HG03571 (cell line): ENCODE measurements around the gene CDK13.
"Not testable (repeated sequence)": the region's sequence is repeated elsewhere in the genome, so short reads cannot be mapped to it uniquely, and the experiment has no call there.

ENCODE experiments used
- ATAC-seq: cut with Tn5 transposase; IDR thresholded peaks from one replicate; pipeline ENCODE4 v1.9.1; 2021; ENCODE audit not compliant: unreplicated experiment

CDK13 gene

DNA sequence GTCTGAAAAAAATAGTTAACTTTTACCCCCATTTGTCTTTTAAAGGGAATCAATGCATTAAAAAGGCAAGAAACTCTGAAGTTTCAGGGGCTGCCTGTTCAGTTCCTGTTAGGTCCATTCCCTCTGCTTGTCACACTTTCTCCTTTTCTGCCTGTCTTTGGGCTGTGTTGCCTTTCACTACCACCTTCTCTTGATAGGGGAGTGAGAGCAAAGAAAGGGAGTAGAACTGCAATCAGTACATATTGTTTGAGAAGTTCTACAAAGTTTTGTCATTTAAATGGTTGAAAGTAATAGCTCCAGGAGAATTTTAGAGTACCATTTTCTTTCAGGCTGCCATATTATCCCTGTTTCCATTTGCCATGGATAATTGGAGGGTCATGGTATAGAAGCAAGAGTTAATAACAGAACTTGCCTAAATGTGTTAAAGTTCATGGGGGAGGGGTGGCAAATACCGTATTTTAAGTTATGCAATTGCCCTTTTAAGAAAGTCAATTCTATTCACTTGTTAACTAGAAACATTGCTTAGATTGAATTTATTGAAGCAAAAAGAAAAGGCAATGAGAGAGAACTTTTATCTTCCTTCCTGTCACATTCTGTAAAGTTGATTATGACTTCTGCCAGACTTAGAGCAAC, 145.8 kb downstream of the CDK13 start:
- no peak for ATAC-seq

DNA sequence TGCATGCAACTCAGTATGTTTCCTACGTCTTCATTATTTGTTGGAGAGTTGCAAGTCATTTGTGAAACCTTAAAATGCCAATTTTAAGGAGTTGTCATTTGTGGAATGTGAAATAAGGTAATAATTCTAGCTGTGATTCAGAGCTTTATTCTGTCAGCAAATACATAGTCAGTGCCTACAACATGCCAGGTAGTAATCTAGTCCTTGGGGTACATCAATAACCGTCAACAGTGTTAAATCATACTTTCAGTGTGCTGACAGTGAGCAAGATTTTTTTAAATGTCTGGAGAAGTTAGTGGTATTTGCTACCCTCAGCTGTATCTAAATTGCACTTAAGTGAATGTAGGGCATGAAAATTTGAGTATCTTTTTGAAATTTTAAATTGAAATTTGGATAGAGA, 147.7 kb downstream of the CDK13 start:
- ATAC-seq = no peak

DNA sequence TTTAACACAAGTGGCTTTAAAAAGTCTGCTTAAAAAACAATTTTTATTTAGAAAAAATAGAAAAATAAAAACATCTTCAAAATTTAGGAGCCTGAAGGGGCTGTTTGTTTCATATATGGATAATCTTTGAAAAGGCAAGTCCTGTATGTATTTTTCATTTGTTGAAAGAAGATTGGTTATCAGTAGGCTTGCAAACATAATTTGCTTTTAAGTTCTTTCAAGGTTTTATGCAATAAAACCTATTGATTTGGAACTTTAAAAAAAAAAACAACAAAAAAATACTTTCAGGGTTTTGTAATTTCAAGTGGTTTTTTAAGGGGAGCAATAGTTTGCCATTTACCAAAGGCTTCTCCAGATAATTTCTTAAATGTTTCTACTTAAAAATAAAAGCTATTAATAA, 148.8 kb downstream of the CDK13 start:
- no peak for ATAC-seq

DNA sequence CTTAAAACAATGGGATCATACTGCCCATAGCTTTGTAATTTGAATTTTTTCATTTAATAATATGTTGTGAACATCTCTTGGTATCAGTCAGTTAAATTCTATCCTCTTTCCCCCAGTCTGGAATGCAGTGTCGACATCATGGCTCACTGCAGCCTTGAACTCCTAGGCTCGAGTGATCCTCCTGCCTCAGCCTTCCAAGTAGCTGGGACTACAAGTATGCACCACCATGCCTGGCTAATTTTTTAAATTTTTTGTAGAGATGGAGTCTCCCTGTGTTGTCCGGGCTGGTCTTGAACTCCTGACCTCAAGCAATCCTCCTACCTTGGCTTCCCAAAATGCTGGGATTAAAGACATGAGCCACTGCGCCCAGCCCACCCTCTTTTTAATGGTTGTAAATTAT, 149.8 kb downstream of the CDK13 start:
- no peak for ATAC-seq

DNA sequence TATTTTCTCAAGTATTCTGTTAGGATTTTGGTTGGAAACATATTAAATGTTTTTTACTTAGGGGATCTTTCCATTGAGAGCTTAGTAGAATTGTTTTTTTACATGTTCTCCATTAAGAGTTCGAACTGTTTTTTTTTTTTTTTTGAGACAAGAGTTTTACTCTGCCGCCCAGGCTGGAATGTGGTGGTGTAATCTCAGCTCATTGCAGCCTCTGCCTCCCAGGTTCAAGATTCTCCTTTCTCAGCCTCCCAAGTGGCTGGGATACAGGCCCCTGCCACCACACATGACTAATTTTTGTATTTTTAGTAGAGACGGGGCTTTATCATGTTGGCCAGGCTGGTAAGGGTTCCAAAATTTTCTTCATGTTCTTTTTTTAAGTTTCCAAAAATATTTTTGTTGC, 151.1 kb downstream of the CDK13 start:
- ATAC-seq = no peak

DNA sequence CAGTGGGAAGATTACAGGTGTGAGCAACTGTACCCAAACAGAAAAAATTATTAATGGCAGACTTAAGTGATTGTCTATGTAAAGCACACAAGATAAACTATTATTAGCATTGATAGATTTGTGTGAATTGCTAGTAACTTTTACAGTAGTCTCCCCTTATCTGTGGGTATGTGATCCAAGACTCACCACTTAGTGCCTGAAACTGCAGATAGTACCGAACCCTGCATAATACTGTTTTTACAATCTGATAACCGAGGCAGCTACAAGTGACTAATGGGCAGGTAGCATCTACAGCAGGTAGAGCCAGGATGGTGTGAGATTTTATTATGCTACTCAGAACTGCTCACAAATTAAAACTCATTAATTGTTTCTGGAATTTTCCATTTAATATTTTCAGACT, 152.8 kb downstream of the CDK13 start:
- ATAC-seq = no peak

DNA sequence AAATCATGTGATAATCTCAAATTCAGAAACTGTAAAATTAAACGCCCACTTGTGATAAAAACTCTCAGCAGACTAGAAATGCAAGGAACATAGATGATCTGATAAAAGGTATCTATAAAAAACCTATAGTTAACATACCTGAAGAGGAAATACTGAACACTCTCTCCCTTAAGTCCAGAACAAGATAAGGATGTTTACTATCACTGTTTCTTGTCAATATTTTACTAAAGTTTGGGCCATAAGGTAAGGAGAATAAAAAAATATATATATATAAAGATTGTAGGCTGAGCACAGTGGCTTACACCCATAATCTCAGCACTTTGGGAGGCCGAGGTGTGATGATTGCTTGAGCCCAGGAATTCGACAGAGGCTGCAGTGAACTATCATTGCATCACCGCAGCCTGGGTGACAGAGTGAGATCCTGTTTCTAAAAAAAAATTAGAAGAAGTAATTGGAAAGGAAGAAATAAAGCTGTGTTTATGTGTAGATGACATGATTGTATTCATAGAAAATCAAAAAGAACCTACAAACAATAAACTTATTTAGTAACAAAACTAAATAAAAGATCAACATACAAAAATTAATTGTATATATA, 155.9 kb downstream of the CDK13 start:
- no peak for ATAC-seq

DNA sequence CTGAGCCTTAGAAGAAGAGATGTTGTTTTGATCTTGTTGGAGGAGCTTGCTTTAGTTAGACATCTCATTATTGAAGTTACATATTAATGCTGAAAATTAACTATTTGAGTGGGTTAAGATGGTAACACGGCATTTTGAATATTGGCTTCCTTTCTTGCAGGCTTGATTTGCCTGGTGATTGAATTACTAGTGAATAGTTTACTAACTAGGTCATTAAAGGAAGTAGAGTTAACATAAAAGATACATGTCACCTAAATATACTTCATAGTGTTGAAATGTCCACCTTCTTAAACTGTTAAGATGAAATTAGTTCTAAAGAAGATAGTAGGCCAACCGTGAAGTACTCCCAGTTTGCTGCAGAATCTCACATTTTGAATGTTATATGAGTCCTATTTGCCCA, 165.9 kb downstream of the CDK13 start:
- no peak for ATAC-seq

DNA sequence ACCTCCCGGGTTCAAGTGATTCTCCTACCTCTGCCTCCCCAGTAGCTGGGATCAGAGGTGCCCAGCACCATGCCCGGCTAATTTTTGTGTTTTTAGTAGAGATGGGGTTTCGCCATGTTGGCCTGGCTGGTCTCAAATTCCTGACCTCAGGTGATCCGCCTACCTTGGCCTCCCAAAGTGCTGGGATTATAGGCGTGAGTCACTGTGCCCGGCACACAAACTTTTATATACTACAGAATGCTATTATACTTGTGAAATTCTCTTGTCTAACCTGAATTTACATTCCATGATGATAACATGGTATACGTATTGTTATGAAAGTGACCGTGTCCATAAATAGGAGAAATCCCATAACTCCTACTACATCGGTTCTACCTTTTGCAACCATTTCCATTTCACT, 167.1 kb downstream of the CDK13 start:
- not testable (repeated sequence) for ATAC-seq

DNA sequence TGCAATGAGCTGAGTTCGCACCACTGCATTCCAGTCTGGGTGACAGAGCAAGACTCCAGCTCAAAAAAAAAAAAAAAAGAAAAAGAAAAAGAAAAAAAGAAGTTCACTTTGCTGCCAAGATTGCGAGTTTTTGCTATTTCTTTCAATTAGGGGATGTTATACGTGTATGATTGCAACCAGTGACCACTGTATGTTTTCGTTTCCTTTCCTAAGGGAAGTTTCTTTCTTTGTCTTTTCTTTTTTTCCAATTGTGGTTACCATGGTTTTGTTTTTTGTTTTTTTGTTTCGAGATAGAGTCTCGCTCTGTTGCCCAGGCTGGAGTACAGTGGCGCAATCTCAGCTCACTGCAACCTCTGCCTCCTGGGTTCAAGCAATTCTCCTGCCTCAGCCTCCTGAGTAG, 168.1 kb downstream of the CDK13 start:
- ATAC-seq = not testable (repeated sequence)

DNA sequence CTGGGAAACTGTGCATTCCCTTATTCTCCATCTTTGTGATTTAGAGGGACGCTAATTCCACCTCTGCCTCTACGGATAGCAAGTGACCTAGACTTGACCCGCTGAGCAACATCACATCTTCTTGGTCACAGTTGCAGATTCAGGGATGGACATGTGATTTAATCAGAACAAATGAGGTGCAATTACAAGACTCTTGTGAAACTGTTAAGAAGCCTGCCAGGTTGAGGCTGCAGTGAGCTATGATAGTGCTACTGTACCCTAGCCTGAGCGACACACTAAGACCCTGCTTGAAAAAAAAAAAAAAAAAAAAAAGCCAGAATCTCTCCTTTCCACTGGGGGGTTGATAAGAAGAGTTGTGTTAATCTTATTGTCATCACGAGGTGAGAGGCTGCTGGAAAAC, 170.0 kb downstream of the CDK13 start:
- no peak for ATAC-seq

DNA sequence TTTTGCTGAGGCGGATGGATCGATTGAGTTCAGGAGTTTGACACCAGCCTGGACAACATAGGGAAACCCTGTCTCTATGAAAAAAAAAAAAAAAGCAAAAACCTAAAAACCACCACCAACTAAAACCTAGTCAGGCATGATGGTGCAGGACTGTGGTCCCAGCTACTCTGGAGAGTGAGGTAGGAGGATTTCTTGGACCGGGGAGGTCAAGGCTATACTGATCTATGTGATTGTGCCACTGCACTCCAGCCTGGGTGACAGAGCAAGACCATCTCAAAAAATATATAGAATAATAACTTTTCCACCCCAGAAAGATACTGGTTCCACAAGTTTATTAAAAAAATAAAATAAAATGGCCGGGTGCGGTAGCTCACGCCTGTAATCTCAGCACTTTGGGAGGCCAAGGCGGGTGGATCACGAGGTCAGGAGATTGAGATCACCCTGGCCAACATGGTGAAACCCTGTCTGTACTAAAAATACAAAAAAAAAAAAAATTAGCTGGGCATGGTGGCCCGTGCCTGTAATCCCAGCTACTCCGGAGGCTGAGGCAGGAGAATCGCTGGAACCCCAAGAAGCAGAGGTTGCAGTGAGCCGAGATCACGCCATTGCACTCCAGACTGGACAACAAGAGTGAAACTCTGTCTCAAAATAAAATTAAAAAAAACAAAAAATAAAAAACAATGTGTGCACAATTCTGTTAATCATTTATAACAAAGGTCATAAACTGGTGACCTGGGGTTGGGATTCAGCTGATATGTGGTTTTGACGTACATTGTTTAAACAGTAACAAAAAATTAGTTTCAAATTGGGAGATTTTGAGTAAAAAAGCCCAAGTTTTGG, 172.3 kb downstream of the CDK13 start:
- not testable (repeated sequence) for ATAC-seq

DNA sequence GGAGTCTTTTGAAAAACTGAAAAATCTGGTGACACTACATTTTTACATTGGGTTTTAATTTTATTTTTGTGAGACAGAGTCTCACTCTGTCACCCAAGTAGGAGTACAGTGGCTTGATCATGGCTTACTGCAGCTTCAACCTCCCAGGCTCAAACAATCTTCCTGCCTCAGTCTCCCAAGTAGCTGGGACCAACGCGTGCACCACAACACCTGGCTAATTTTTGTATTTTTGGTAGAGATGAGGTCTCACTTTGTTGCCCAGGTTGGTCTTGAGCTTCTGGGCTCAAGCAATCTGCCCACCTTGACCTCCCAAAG, 172.8 kb downstream of the CDK13 start:
- no peak for ATAC-seq

DNA sequence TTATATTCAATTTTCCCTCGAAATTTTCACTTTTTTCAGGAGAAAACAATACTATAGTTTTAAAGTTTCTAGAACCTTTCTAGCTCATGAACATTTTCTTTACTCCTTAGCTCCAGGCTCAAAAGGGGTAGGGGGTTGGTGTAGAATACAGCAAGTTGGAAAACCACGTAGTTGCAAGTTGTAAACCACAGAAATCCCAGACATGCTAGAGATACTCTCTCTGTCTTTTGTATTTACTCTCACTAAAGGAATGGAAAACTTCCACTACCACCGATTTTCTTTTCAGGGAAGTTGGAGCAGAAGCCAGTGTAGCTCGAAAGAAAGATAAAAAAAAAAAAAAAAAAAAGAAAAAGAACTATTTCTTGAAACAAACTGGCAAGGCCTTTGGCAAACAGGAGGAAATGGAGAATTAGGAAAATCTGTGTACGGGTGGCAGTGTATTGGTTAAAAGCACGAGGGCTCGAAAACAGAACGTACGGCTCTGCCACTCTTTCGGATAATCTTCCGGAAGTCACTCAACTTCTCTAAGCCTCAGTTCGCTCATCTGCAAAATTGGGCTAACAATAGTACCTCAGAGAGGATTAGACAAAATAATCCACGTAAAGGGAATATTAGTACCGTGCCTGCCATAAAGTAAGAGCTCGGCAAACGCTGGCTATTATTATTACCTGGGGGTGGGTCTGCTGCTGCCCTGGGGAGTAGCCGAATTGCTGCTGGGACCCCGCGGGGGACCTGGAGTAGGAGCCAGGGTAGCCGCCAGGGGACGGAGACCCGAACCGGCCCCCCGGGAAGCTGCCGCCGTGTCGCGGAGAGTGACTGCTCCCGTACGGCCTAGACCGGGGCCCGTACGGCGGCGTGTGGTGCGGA, 183.7 kb downstream of the CDK13 start:
- ATAC-seq = peak; percentile 41

DNA sequence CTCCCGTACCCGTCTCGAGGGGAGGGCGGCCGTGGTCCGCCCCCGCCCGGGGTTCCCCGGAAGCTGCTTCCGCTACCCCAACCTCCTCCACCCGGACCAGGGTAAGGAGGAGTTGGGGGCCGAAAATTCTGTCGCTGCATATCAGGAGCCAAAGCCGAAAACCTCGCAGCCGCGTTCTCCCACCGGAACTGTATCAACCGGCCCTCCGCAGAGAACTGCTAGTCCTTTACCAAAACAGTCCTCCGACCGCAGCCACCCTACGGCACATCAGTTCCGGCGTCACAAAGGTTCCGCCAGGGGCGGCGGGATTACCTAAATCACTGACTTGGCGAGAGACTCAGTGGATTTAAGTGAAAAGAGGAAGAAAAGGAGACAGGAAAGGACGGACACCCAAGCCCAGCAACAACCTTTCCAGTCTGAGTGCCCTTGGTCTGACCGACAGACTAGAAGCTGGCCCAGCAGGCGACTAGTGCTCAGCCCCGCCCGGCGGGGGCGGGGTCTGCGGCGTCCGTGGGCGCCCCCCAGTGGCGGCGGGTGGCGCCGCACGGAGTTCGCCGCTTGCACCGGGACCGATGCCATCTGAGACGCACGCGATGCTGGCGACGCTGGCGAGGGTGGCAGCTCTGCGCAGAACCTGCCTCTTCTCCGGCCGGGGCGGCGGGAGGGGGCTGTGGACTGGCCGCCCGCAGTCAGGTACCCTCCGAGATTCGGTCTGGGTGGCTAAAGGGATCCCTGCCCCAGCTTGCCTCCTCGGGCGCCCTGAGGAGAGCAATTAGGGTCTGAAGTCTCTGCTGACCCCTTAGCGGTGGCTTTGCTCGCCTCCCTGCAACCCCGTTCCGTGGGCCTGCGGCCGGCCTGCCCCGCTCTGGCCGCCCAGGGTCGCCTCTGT, 184.6 kb downstream of the CDK13 start, which contains the start of the genes MPLKIP and SUGCT:
Gene MPLKIP (minus strand): TSS at position 195 of the 889 bp plus-strand sequence. CDS start 55 bp downstream, at position 140.
Gene SUGCT (plus strand): TSS at position 578 of the 889 bp plus-strand sequence.
- ATAC-seq = peak; percentile 86

DNA sequence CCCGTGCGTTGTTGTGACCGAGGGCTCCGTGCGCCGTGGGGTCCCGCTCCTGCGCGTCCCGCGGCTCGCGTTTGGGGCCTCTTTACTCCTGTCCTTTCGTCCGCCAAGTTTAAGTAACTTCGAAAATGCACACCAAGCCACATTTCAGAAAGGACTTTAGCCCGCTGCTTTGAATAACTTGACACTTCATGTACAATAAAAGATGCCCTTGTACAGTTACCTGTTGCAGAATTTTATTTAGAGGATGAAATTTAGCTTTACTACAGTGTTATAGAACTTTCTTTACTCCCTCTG, 185.2 kb downstream of the CDK13 start:
- no peak for ATAC-seq

DNA sequence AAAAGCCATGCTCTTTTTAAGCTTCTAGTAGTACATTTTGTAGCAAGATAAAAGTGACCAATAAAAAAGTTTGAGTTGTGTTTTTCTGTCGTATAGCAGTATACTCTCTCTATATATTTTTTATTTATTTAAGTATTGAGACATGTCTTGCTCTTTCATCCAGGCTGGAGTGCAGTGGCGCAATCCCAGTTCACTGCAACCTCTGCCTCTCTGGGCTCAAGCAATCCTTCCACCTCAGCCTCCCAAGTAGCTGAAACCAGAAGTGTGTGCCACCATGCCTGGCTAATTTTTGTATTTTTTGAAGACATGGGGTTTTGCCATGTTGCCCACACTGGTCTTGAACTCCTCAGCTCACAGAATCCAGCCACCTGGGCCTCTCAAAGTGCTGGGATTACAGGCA, 187.5 kb downstream of the CDK13 start:
- ATAC-seq = no peak

DNA sequence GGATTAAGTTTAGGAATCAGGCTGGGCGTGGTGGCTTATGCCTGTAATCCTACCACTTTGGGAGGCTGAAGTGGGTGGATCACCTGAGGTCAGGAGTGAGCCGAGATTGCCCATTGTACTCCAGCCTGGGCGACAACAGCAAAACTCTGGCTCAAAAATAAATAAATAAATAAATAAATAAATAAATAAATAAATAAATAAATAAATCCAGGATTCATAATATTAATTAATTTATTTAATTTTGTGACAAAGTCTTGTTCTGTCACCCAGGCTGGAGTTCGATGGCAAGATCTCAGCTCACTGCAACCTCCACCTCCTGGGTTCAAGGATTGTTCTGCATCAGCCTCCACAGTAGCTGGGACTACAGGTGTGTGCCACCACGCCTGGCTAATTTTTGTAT, 188.9 kb downstream of the CDK13 start:
- no peak for ATAC-seq

DNA sequence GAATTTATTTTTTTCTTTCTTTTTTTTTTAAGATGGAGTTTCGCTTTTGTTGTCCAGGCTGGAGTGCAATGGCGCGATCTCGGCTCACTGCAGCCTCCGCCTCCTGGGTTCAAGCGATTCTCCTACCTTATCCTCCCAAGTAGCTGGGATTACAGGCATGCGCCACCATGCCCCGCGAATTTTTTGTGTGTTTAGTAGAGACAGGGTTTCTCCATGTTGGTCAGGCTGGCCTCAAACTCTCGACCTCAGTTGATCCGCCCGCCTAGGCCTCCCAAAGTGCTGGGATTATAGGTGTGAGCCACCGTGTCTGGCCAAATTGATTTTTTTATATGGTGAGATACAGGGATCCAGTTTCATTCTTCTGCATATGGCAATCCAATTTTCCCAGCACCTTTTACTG, 189.8 kb downstream of the CDK13 start:
- ATAC-seq = not testable (repeated sequence)

DNA sequence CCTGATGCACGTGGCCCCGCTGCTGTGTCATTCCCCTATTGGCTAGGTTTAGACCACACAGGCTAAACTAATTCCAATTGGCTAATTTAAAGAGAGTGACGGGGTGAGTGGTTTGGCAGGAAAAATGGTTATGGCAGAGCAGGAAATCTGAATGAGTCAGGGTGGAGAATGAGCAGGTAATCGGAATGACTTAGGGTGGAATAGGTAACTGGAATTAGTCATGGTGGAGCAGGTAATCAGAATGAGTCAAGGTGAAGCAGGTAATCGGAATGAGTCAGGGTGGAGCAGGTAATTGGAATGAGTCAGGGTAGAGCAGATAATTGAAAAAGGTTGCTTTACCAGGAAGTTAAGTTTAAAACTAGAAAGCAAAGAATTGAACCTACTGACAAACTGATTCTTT, 191.9 kb downstream of the CDK13 start:
- ATAC-seq = not testable (repeated sequence)
